SU-DHL-6 (cell line): ENCODE data around the gene PPP2R5D.

Experiments used
- CTCF ChIP-seq: fragments of 200-600 bp; sonication (generic); IDR thresholded peaks from one replicate; pipeline ENCODE4 v1.5.1; 2017; ENCODE audit warnings: antibody characterized with exemption, mild to moderate bottlenecking, low read length, moderate library complexity; ENCODE audit not compliant: insufficient read depth, poor library complexity, severe bottlenecking
- EZH2phosphoT487 ChIP-seq: fragments of 200-600 bp; sonication (generic), shearing (Covaris generic); conservative IDR thresholded peaks from 2 replicates; pipeline ENCODE4 v1.6.1; 2018; ENCODE audit warnings: mild to moderate bottlenecking, antibody characterized with exemption, low read length, moderate library complexity, mixed read lengths

- TF ChIP-seq CTCF (no peak), EZH2phosphoT487 (no peak)
These were observed 5.6 kb downstream of the PPP2R5D start for GRCh38 chr6:42989923-42990322.
